ENCODE results near the gene NME7. TPM values are rescaled to one million over a fixed set of nuclear protein-coding genes. Genes with fewer than 3 reads are reported as not detected.

The NME7 gene
- total RNA-seq, 6 experiments from 2014 or later = 2.0 to 6.5 (median 5.3) TPM

GRCh38 chr1:169146576-169147214 lies 220.9 kb downstream of the NME7 start:
- Histone ChIP-seq H3K36me3 (no peaks in the 10 kb centered on the region), H3K27me3 (no peaks in the 10 kb centered on the region), H3K4me1 (peaks cover 0 to 56% (median 28%) of the 10 kb centered on the region in 4 donors), H3K27ac (peak overlapping the region; percentile 10 to 90 (median 90)), H3K4me3 (no peak overlapping the region), H3K9me3 (no peaks in the 10 kb centered on the region)
- ATAC-seq (no peak), DNase-seq (no peak)
- 100% methylated on average over 1 of the region's 1 CpG for WGBS (ENCODE audit: insufficient coverage, low coverage, low lambda C conversion rate, missing lambda C conversion rate)
- intact Hi-C loops (cut with DNase I) = no loop called here
- TF ChIP-seq POLR2A (IDR thresholded peaks at IDR 0.05) = no peak
- no peak for TF ChIP-seq CTCF (IDR thresholded peaks at IDR 0.05)

GRCh38 chr1:169144941-169145626 lies 222.5 kb downstream of the NME7 start:
- Histone ChIP-seq H3K9me3 (no peaks in the 10 kb centered on the region), H3K27me3 (no peaks in the 10 kb centered on the region), H3K36me3 (no peaks in the 10 kb centered on the region), H3K27ac (peak overlapping the region; percentile 67 to 90 (median 90)), H3K4me1 (peaks cover 0 to 63% (median 30%) of the 10 kb centered on the region in 4 donors), H3K4me3 (peak overlapping the region; percentile 5 to 36 (median 29))
- WGBS (ENCODE audit: insufficient coverage, low coverage, low lambda C conversion rate, missing lambda C conversion rate) = 31% methylated on average over 7 of the region's 7 CpGs
- DNase-seq = peak in 1 of 3 donors; percentile 71
- TF ChIP-seq POLR2A (IDR thresholded peaks at IDR 0.05) = peak; percentile 43
- no peak for TF ChIP-seq CTCF (IDR thresholded peaks at IDR 0.05)
- ATAC-seq = peak; percentile 66 to 80 (median 74)
- intact Hi-C loops (cut with DNase I) = no loop called here

DNA sequence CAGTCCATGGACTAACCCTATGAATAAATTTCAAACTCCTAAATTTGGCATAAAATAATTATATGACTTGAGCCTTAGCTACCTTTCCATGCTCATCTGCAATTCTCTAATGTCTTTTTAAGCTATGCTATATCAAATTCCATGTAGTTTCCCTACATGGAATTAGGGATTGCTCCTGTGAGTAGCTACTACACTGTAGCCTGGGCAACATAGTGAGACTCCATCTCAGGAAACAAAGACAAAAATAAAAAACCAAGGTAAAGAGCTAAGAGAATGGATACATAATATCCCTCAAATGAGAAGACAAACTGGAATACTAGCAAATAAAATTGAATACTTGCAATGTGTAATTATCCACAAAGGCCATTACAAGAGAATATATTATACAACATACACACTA lies 223.6 kb downstream of the NME7 start:
- H3K27ac ChIP-seq = peak overlapping the region; percentile 67 to 90 (median 90)
- intact Hi-C loops (cut with DNase I) = no loop called here

DNA sequence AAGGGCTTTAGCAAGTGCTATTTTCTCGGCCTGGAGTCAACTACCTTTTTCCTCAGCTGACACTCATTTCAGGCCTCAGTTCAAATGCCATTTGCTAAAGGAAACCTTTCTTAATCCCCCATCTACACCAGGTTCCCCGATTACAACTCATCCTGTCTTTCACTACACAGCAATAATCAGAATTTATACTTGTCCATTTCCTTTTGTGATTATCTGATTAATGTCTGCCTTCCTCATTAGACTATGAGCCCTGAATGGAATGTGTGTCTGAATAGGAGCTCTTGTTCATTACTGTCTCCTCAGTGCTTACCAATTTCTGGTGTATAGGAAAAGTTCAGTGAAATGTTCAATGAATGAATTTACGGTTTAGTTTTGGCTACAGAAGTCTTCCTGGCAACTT lies 224.3 kb downstream of the NME7 start:
- peaks cover 0 to 63% (median 30%) of the 10 kb centered on the region in 4 donors for H3K4me1 ChIP-seq
- H3K36me3 ChIP-seq = no peaks in the 10 kb centered on the region
- intact Hi-C loops (cut with DNase I) = no loop called here
- TF ChIP-seq CTCF (IDR thresholded peaks at IDR 0.05) = no peak
- no peak for TF ChIP-seq POLR2A (IDR thresholded peaks at IDR 0.05)
- no peak overlapping the region for H3K4me3 ChIP-seq
- H3K27ac ChIP-seq = peak overlapping the region in 2 of 3 donors; percentile 90
- no peaks in the 10 kb centered on the region for H3K27me3 ChIP-seq
- ATAC-seq (no peak), DNase-seq (no peak)
- H3K9me3 ChIP-seq = no peaks in the 10 kb centered on the region
- 75% methylated on average over 3 of the region's 3 CpGs for WGBS (ENCODE audit: insufficient coverage, low coverage, low lambda C conversion rate, missing lambda C conversion rate)

More for the DNA sequence above, 223.6 kb downstream of the NME7 start:
- ATAC-seq (no peak), DNase-seq (no peak)
- no peaks in the 10 kb centered on the region for H3K27me3 ChIP-seq
- no peaks in the 10 kb centered on the region for H3K9me3 ChIP-seq
- H3K36me3 ChIP-seq = no peaks in the 10 kb centered on the region
- TF ChIP-seq CTCF (IDR thresholded peaks at IDR 0.05) (no peak), POLR2A (IDR thresholded peaks at IDR 0.05) (no peak)
- H3K4me1 ChIP-seq = peaks cover 0 to 63% (median 30%) of the 10 kb centered on the region in 4 donors
- no peak overlapping the region for H3K4me3 ChIP-seq
